ENCODE results near the gene CRYBA4.
"Not testable (repeated sequence)": the region's sequence is repeated elsewhere in the genome, so short reads cannot be mapped to it uniquely, and the experiment has no call there.

Gene CRYBA4

DNA sequence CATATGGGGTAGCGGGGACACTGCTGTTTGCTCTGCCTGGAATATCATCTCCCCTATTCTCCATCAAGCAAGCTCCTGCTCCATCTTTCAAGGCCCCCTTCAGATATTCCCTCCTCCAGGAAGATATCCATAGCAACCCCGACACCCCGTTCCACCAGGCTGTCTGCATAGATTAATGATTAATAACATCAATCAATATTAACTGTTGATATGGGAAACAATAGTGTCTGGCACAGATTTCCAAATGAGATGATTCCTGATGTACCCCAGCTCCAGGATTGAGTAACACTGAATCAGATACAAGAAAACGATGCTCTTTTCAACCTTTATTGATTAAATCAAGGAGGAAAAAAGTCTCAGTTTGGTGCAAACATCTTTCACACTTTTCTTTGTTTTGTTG, 24.3 kb upstream of the CRYBA4 start:
- no peak for DNase-seq

DNA sequence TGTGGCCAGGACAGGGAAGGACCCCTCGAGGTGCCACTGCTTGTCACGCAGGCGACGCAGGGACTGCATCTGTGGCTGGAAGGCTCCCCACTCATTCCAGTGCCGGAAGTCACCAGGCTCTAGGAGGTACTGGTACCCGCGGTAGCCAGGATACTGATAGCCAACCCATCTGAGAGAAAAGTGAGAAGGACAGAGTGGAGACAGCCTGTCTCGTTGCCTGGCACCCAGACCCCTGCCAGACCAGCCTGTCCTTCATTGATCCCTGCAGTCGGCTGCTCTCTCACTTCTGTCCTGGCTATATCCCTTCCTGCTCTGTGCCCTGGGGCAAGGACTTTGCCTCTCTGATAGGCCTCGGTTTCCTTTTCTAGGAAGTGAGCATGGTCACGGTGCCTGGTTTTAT, 22.3 kb upstream of the CRYBA4 start:
- DNase-seq = no peak

DNA sequence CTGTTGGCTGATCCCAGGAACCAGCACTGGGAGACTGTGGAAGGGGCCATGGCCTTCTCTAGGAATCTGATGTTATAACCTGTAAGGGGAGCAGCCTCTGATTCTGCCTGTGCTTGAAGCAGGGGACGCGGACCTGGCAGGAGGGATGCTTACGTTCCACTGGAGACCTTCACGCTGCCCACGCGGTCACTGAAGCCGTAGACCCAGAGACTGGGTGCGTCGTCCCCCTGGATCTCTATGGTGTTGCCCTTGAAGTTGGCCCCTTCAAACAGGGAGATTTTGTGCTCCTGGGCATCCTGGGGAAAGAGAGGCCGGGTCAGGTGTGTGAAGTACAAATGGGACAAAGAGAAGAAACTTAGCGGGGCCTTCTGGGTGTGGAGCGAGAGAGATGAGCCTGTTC, 20.0 kb upstream of the CRYBA4 start:
- DNase-seq = no peak

DNA sequence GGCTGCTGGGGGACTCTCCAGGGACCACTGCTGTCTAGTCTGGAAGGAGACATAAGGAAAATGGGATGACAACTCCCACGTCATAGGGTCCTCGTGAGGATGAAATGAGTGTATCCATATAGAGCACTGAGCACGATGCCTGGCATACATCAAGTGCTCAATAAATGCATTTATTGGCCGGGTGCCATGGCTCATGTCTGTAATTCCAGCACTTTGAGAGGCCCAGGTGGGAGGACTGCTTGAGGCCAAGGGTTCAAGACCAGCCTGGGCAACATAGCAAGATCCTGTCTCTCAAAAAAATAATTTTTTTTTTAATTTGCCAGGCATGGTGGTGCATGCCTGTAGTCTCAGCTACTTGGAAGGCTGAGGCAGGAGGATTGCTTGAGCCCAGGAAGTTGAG, 19.6 kb upstream of the CRYBA4 start:
- DNase-seq = no peak

DNA sequence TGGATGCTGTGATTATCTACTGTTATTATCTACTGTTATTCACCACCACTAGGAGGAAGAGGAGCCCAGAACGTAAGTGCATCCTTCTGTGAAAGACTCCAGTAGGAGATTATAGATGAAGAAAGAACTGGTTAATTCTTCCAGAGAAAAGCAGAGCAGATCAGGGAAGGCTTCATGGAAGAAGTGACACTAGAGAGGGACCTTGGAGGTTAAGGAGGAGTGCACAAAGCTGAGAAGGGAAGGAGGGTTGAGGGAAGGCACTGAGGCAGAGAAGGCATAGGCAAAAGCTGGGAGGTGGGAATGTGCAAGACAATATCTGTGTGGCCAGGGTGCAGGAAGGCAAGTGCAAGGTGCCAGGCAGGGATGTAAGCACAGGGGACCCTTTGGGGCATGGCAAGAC, 17.4 kb upstream of the CRYBA4 start:
- no peak for DNase-seq

DNA sequence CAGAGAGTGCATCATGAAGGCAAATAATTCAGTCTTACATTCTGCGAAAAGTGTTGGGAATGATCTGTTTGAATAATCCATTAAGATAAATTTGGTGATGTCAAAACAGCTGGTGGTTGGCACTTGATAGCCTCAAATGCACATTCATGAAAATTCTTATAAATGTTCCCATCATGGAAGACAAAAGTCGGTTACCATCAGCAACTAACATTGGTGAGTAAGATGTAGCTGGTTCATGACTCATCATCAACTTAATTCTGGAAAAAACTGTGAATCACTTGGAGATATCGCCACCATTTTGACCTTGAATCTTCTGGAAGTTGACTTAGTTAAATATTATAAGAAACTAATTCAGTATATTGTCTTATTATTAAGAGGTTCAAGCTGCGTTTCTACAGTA, 15.2 kb upstream of the CRYBA4 start:
- no peak for DNase-seq

DNA sequence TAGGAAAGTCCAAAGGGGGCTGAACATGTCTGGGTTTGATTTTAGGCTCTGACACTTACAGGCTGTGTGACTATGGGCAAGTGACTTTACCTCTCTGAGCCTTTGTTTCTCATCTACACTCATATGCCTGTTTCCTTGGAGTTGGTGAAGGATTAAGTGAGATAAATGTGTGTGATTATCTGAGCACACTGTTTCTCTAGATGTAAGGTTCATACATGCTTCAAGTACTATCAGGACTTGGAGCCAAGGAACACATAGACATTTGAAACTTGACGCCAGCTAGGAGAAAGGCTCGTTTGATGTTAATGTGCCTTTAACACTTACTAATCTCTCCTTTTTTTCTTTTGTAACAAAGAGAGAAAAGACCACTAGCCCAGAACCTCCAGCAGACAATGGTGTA, 13.6 kb upstream of the CRYBA4 start:
- DNase-seq = no peak

DNA sequence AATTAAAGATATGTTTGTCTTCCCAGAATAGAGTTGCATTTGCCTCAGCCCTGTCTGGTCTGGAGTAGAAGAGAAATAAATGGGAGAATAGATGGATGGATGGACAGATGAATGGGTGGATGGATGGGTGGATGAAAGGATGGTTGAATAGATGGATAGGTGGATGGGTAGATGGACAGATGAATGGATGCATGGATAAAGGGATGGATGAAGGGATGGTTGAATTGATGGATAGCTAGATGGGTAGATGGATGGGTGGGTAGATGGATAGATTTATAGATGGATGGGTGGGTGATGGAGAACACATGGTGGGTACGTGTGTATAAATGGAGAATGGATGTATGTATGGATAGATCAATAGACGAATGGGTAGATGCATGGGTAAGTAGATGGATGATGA, 12.5 kb upstream of the CRYBA4 start:
- DNase-seq = no peak

DNA sequence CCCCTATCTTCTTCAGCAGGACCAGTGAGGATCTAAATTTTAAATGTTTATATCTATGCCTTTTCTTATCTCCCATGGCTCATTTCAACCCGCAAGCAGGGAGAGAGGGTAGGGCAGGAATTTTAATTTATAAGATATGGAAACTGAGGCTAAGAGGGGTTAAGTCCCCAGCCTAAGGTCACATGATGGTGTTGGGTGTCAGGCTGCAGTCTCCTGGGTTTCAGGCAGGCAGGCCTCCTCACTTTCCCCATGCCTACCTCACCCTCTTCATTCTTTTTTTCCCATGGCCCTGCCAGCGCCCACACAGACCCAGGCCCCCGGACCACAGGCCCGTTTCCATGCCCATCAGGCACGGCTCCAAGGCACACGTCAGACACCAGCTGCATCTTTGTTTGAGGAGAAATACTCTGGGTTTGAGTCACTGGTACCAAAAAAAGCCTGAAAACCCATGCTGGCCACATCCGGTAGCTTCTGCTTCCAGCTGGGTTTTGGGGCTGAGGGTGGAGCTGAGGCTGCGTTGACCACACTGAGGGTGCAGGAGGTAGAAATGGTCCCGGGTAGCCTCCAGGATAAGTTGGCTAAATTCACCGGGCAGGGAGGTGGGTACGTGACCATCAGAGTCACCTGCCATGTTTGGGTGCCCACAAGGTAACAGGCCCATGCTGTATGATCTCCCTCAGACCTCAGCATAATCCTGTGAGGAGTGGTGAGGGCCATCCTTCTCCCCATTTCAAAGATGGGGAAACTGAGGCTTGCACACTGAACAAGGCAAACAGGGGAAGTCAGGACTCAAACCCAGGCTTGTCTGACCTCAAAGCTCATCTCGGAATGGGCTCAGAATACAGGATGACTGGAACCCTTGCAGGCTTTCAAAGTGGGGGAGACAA, 11.4 kb upstream of the CRYBA4 start:
- no peak for DNase-seq

DNA sequence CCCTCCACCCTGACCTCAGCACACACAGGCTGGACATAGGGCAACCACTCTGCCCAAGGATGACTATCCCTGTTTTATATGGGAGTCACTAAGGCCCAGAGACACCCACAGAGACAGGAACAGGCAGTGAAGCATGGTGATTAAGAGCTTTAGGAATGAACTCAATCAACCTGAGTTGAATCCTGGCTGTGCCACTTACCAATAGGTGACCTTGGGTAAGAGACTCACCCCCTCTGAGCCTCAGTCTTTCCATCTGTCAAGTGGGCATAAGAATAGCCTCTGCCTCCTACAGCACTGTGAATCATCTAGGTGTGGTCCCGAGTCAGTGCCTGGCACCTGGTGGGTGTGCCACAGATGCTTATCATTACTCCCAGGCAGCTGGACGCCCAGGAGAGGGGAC, 10.8 kb upstream of the CRYBA4 start:
- DNase-seq = no peak

DNA sequence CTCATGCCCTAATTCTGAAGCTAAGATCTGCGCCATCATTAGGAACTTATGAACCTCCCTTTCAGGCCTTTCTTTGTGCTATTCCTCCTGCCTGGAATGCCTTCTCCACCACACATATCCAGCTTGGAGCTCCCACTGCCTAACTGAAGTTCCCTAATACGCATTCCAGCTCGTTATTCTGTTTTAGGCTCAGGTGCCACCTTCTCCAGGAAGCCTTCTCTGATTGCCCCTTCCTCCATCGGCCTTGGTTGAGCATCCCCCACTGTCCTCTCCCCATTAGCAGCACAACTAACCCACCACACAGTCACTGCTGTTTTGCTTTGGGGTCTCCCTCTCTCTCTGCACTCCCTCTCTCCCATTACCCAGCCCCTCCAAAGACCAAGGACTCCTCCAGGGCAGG, 9.1 kb upstream of the CRYBA4 start:
- DNase-seq = no peak

DNA sequence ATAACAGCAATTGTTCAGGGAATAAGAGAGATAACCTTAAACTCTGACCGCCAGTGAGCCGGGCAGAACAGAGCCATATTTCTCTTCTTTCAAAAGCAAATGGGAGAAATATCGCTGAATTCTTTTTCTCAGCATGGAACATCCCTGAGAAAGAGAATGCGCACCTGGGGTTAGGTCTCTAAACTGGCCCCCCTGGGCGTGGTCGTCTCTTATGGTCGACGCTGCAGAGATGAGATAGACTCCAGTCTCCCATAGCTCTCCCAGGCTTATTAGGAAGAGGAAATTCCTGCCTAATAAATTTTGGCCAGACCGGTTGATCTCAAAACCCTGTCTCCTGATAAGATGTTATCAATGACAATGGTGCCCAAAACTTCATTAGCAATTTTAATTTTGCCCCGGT, 8.0 kb upstream of the CRYBA4 start:
- DNase-seq = not testable (repeated sequence)

DNA sequence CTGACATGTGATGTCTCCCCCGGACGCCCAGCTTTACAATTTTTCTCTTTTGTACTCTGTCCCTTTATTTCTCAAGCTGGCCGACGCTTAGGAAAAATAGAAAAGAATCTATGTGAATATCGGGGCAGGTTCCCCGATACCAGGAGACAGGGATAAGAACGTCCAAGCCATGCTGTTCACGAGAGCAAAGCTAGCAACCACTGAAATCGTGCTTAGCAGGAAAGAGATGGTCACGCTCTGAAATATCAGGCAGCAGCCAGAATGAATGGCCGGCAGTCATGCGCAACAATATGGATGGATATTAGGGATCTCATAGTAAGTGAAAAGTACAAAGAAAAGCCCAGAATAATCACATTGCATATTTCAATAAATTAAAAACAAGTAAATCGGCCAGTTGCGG, 7.4 kb upstream of the CRYBA4 start:
- DNase-seq = no peak

DNA sequence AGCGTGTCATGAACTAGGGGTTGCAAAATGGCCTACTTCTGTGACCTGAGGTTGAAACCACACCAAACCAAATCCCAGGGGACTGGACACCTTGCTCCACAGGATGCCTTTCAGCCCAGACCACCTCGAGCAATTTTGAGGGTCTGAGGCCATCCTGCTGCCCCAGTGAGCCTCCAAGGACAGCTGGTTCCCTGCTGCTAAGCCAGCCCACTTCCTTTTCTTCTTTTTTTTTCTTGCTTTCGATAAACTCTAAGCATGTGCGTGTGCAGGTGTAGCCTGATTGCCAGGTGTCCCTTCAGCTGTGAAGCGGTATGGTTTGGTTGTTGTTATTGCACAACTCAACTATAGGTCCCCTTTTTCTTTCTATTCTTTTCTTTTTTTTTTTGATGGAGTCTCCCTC, 6.6 kb upstream of the CRYBA4 start:
- DNase-seq = no peak

DNA sequence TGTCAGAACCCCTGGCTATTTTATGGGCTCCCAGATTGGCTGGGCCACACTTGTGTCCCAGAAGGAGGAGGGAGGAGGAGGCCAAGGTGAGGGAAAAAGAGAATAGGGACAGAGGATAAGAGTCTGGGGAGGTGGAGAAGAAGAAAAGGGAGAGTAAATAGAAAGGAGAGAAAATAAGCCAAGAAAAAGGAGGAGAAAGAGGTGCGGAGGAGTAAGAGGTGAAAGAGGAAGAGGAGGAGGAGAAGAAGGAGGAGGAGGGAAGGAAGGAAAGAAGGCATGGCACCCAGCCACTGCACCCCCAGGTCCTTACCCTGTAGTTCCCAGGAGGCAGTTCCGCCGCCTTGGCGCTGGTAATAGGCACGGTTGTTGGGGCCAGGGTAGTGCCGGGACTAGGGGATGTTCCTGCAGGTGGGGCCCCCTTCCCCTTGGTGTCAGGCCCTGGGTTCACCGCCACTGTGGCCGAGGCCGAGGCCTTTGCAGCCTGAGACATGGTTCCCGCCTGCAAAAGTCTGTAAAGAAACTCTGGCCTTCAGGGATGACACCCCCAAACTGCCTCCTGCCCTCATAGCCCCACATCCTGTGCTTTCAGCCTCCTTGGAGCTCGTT, 5.8 kb upstream of the CRYBA4 start:
- no peak for DNase-seq

DNA sequence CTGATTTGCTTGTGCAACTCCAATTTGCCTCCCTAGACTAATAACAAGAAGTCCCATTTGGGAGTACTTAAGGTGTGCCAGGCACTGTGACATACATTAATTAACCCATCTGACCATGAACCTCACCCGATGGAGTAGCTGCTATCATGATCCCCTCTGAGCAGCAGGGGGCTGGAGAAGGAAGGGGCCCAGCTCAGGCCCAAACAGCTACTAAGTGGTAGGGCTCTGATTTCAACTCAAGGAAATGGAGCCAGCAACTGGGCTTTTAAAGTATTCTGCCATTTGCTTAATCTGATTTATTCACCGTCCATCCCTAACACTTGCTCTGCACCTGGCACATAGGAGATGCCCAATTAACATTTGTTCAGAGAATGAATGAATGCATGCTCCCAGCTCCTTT, 5.1 kb upstream of the CRYBA4 start:
- DNase-seq = no peak

DNA sequence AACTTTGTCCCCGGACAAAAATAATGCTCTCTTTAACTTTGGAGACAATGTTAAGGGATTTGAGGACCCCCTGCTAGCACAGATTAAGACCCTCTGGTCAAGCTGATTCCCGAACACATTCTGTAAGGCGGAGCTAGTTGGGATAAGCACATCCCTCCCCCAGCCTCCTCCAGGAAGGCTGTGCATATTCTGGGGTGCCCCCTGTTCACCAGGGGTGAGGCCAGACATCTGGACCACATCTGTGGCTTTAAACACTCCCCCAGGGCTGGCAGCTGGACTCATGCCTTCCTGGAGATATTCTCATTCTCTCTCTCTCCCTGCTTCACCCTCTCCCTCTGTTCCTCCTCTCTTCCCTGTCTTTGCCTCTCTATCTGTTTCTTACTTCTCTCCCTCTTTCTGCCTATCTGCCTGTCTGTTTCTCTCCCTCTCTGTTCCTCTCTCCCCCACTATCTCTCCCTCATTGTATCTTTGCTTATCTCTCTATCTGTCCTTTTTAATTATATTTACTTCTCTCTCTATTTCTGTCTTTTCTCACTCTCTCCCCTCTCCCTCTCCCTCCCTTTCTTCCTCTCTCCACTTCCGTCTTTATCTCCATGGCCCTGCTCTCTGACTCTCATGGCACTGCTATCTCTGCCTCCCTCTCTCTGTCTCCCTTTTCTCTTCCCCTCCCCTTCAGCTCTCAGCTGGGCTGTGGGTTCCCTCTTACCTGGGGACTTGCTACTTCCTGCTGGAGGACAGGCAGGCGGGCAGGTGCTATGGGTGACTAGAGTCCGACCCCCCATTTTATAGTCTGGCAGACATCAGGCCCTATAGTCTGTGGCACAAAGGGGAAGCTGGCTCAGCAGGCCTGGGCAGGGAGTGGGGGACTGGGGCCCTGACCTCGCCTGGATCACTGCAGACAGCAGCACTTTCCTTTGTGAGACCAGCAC, 4.2 kb upstream of the CRYBA4 start, which contains the start of gene CRYBB1:
Gene CRYBB1 (minus strand): TSS at position 757 of the 929 bp plus-strand sequence. CDS start 1,708 bp downstream, outside the sequence.
- DNase-seq = peak; percentile 11 to 76

DNA sequence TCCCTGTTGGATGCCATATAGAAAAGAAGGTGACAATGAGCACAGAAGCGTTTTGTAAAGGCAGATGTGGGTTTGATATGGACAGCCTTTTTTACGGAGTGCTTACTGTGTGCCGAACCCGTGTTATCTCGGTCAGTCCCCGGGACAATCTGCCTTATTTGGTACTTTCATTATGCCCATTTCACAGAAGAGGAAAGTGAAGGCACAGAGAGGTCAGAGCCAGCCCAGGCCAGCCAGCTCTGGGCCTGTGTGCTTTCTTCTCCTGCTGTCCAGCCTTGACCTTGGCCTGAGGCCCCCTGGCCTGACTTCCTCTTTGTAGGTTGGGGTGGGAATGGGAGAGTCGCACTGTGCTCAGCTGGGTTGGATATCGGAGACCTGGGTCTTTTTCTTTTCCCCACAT, 3.3 kb upstream of the CRYBA4 start:
- no peak for DNase-seq

DNA sequence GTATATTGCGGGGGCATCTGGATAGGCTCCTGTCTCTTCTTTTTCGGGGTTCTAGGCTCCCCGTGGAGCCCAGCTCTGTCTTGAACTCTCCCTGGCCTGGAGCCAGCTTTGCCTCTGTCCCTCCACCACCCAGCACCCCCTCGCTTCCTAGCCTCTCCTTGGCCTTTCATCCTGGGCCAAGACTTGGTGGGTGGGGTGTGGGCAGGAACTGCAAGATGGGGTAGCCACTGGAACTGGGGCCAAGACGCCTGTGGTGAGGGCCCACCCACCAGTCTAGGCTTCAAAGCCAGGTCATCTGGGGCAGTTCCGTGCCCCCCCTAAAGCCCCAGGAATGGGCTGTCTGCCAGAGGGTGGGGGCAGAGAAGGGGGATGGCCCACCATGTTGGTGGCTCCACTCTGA, 2.3 kb upstream of the CRYBA4 start:
- no peak for DNase-seq

DNA sequence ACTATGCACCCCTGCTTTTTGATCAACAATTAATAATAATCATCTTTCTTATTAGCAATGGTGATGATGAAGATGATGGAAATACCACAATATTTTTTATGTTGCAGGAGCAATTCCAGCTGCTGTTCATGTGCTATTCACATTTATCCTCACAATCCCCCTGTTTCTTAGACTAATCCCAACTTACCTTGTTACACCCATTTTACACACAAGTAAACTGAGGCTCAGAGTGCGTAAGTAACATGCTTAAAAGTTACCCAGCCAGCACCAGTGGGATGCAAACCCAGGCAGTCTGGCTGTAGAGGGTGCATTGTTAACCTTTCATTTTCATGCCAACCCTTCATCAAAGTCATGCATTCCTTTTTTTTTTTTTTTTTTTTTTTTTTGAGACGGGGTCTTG, 1.6 kb upstream of the CRYBA4 start:
- no peak for DNase-seq

DNA sequence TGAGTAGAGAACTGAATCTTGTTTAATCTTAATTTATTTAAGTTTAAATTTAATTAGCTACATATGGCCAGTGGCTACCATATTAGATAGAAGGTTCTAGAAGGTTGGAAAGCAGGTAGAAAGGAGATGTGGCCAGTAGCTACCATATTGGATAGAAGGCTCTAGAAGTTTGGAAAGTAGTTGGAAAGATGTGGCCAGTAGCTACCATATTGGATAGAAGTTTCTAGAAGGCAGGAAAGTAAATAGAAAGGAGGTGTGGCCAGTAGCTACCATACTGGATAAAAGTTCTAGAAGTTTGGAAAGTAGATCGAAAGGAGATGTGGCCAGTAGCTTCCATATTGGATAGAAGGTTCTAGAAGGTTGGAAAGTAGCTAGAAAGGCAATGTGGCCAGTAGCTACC, 2.2 kb downstream of the CRYBA4 start:
- DNase-seq = no peak

DNA sequence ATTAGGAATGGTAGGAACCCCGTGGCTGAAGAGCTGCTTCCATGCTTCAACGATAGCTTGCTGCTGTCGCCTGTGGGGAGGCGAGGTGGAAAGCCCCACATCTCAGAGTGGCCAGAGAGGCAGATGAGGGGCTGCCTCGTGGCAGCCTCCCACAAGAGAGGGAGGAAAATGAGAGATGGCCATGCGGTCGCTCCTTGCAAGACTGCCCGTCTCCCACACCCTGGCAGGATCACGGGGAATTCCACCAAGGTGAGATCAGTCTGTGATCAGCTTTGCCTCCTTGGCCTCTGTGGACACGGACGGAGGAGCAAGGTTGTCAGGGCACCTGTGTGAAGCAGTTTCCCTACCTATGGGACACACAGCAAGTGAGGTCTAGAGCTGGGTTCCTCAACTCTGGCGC, 3.0 kb downstream of the CRYBA4 start:
- no peak for DNase-seq

DNA sequence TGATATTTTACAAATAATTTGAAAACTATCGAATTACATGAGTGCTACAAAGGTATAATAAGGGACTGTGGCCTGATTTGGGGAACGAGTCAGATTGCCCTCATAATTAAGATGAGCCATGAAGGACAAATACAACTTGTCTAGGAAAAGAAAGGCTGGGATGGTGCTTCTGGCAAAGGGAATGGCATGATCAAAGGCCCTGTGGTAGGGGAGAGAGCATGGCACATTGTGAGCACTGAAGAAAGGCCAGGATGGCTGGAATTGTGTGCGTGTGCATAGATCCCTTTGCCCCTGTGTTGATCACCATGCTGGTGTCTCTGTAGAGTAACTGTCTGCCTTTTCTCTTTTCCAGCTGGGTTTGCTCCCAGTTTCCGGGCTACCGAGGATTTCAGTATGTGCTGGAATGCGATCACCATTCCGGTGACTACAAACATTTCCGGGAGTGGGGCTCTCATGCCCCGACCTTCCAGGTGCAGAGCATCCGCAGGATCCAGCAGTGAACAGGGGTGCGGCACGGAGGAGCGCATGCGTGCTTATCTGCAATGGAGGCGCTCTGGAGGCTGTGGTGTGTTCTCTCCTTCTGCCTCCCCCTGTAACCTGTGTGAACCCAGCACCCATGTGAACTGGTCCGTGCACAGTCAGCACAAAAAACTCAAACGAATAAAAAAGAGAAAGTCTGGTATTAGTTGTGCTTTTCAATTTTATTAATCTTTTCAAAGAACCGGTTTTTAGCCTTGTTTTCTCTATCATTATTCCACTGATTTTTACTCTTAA, 8.4 kb downstream of the CRYBA4 start:
- no peak for DNase-seq
